NCI-H460 (cell line): Measurements from ENCODE around the gene RMDN2. TPM values are rescaled to one million over a fixed set of nuclear protein-coding genes. Genes with fewer than 3 reads are reported as not detected.
"Not testable (repeated sequence)": the region's sequence is repeated elsewhere in the genome, so short reads cannot be mapped to it uniquely, and the experiment has no call there.

Source experiments
- DNase-seq: peaks from one replicate; pipeline ENCODE4 v3.0.0-alpha.2; 2016; ENCODE audit warnings: low read depth; ENCODE audit errors: extremely low read depth
- total RNA-seq: library from RNA; depleted of rRNA; stranded (reverse); fragments of >200 nt; shearing (Covaris generic); gene quantifications from 2 replicates; pipeline ENCODE4 v1.2.3, GENCODE V29; 2014

Gene RMDN2
- total RNA-seq, 1 experiment from 2014 or later, result 6.4 TPM

GRCh38 chr2:37984589-37984988, 59.5 kb downstream of the RMDN2 start:
- peak; percentile 19 for DNase-seq

GRCh38 chr2:37985333-37985732, 60.2 kb downstream of the RMDN2 start:
- DNase-seq, result no peak

GRCh38 chr2:37987098-37987775, 62.1 kb downstream of the RMDN2 start:
- no peak for DNase-seq

GRCh38 chr2:37992601-37993000, 67.5 kb downstream of the RMDN2 start:
- DNase-seq, result no peak

GRCh38 chr2:37993143-37993542, 68.1 kb downstream of the RMDN2 start:
- no peak for DNase-seq

GRCh38 chr2:37997629-37998028, 72.5 kb downstream of the RMDN2 start:
- no peak for DNase-seq

GRCh38 chr2:38000485-38001222, 75.6 kb downstream of the RMDN2 start:
- DNase-seq, result no peak

- DNase-seq, result not testable (repeated sequence)
These were observed 85.1 kb downstream of the RMDN2 start for GRCh38 chr2:38010187-38010586.

- no peak for DNase-seq
These were observed 85.9 kb downstream of the RMDN2 start for GRCh38 chr2:38010995-38011394.

GRCh38 chr2:38013158-38013752, 88.2 kb downstream of the RMDN2 start:
- no peak for DNase-seq

- no peak for DNase-seq
These were observed 91.1 kb downstream of the RMDN2 start for GRCh38 chr2:38016219-38016618.

- DNase-seq, result no peak
These were observed 92.7 kb downstream of the RMDN2 start for GRCh38 chr2:38017836-38018235.

- not testable (repeated sequence) for DNase-seq
These were observed 95.4 kb downstream of the RMDN2 start for GRCh38 chr2:38020359-38021069.

GRCh38 chr2:38021589-38021988, 96.5 kb downstream of the RMDN2 start:
- no peak for DNase-seq

GRCh38 chr2:38026846-38027245, 101.8 kb downstream of the RMDN2 start:
- DNase-seq, result no peak

GRCh38 chr2:38028829-38029228, 103.7 kb downstream of the RMDN2 start:
- no peak for DNase-seq

GRCh38 chr2:38029512-38029911, 104.4 kb downstream of the RMDN2 start:
- no peak for DNase-seq

GRCh38 chr2:38030635-38031355, 105.7 kb downstream of the RMDN2 start:
- DNase-seq, result no peak

- no peak for DNase-seq
These were observed 107.9 kb downstream of the RMDN2 start for GRCh38 chr2:38032946-38033345.

- DNase-seq, result no peak
These were observed 108.6 kb downstream of the RMDN2 start for GRCh38 chr2:38033646-38034045.

- no peak for DNase-seq
These were observed 110.9 kb downstream of the RMDN2 start for GRCh38 chr2:38035968-38036367.
